Stimulated activated CD8-positive, alpha-beta memory T cell treated with anti-CD3 and anti-CD28 coated beads, Interleukin-4, amount 100 ng/mL, for 24 hours (primary cell): ENCODE data around the gene LAD1.

Experiments used
- DNase-seq: peaks from one replicate; pipeline ENCODE4 v3.0.0-alpha.2; 2020; ENCODE audit warnings: low read depth

LAD1 gene

GRCh38 chr1:201391651-201392511 lies 7.2 kb downstream of the LAD1 start:
- no peak for DNase-seq

DNA sequence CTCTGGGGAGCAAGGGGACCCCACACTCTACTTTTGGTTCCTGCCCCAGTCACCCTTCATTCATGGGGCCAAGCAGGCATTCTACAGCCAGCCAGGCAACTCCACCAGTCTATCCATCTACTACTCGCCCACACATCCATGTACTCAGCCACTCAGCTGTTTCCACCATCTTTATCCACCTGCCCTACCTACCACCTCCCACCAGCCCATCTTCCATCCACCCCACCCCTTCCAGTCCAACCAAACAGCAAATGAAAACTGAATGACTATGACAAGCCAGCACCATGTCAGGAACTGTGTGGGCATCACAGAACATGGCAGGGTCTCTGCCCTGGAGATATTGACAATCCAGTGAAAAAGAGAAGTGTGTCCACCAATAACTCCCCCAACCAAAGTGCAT lies 7.9 kb downstream of the LAD1 start:
- DNase-seq = no peak

DNA sequence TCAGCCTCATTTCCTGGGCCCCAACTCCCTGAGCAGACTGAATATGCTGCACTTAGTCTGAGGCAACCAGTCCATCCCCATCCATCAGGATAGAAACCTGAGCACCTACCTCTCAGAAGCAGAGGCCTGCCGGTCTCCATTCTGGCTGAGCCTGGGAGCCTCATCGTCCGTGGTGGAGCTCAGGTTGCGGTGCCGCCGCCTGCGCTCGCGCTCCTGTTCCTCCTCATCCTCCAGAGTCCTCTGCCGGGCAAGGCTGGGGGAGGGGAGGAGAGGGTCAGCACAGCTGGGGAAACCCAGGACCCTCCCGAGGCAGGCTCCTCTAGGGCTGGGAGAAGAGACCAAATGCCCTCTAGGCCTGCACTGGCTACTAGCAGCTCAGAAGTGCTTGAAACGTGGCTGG lies 10.1 kb downstream of the LAD1 start:
- DNase-seq = no peak

DNA sequence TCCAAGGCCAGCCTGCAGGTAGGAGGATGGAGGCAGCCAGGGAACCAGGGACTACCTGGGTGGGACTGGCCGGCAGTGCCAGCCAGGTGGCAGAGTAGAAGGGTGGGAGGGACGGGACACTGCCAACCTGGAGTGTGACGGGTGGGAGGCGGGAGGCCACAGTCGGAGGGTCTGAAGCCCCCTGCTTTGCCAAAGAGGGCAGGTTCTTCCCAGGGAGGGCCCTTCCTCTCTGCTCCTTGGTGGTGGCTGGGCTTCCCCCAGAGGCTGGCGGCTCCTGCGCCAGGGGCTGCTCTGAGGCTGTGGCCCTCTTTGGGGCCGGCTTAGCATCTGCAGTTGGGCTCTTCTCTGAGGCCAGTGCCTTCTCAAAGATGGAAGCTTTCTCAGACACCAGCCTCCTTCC lies 12.9 kb downstream of the LAD1 start:
- DNase-seq = no peak

- peak; percentile 16 for DNase-seq
Measured at GRCh38 chr1:201385299-201385891, 13.7 kb downstream of the LAD1 start.

GRCh38 chr1:201384406-201384782 lies 14.7 kb downstream of the LAD1 start:
- no peak for DNase-seq

DNA sequence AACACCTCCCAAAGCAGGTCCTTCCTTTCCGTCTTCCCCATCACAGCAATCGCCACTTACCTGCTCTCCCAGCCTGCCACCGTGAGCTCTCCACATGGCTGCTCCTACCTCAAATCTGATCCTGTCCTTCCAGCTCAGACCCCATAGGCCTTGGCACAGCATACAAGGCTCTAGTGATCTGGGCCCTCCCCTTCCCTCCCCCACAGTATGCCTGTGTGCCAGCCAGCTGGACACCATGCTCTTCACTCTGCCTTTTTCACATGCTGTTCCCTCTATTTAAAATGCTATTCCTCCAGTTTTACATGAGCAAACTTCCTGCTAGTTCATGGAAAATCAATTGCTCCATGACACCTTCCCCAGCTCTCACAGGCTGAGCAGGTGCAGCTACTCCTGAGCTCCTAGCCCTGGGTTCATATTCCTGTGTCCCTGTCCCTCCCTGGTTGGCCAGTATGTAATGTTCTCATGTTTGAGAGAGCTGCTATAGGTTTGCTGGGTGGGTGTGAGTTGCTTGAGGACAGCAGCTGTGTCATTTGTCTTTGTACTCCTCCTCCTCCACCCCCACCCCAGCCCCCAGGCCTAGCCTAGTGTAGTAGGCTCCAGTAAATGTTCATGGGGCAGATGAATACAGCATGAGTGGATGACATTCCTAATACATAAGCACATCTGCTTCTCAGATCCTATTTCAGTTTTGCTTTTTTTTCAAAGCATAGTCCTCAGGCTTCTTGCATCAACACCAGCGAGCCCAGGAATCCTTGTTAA lies 15.3 kb downstream of the LAD1 start:
- no peak for DNase-seq

- no peak for DNase-seq
Measured at GRCh38 chr1:201381130-201381529, 18.0 kb downstream of the LAD1 start.

GRCh38 chr1:201379733-201380242 lies 19.3 kb downstream of the LAD1 start:
- DNase-seq = no peak

DNA sequence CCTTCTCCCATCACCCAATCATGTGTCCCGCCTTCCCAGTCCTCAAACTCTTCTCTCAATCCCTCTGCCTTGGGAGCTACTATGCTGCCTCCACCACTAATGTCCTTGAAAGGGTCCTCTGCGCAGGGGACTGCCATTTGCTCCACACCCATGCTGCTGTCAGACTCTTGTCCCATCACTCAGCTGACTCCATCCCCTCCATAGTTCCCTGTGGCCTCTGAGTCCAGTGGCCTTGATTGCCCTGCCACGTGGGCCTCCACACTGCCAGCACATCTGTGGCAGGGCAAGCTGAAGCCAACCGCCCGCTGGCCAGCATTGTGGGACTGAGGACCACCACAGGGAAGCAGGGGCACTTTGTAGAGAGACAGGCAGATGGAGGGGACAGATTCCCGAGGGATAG lies 20.3 kb downstream of the LAD1 start:
- DNase-seq = no peak

DNA sequence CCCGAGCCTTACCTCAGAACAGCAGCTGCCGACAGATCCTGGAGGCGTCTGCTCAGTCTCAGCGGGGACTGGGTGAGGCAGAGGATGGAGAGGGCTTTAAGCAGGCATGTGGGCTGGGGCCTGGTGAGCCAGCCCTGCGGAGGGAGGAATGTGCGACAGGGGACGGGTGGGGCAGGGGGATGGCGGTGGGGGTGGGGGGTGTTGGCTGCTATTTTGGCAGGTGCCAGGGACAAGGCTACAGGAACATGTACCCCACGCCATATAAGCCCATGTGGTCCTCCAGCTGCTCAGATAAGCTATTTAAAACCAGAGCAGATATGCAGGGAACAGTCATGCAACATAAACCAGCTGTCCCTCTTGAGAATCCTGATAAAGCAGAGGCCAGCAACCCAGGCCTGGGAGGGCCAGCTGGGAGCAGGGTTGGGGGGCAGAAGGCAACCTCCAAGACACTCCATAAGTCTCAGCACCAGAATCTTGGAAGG lies 21.5 kb downstream of the LAD1 start, which contains the start of gene TNNT2:
TSS of gene TNNT2 (minus strand) at position 70 of the 482 bp plus-strand sequence. CDS start 4,426 bp downstream, outside the sequence.
- DNase-seq = no peak

DNA sequence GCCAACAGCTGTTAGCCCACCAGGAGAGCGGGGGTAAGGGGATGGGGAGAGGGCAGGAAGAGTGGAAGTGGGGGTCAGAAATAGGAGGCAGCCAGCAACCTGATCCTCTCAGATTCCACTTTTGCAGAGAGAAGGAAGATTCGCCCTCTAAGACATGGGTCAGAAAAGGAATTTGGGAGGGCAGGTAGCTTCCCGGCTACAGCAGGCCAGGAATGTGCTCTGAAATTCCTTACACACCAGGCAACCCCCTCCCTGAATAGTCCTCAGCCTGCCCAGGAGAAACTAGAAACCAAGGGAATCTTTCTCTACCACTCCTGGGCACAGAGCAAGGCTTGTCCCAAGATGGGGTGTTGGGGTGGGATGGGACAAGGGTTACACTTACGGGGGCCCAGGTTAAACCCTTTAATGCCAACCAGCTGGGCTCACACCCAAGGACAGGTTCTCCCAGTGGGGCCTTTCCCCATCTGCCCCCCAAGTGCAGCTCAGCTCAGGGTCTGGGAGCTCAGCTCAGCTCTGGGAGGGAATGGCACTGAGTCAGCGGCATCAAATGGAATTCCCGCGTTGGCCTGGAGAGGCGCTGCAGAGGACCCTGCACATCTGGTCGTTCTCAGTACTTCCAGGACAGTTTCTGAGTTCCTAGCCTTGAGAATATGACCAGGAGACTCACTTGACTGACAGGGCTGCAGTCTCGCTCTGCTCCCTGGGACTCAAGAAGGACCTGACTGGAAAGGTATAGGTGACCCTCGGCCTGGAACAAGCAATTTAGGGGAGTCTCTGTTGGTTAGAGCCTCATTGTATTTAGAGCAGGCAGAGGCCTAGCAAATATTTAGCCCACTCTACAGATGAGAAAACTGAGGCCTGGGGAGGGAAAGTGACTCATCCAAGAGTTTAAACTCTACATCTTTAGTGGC lies 22.4 kb downstream of the LAD1 start:
- no peak for DNase-seq

GRCh38 chr1:201376107-201376463 lies 23.0 kb downstream of the LAD1 start:
- no peak for DNase-seq

- DNase-seq = no peak
Measured at GRCh38 chr1:201375169-201375568, 24.0 kb downstream of the LAD1 start.

GRCh38 chr1:201374364-201374763 lies 24.8 kb downstream of the LAD1 start:
- DNase-seq = no peak

DNA sequence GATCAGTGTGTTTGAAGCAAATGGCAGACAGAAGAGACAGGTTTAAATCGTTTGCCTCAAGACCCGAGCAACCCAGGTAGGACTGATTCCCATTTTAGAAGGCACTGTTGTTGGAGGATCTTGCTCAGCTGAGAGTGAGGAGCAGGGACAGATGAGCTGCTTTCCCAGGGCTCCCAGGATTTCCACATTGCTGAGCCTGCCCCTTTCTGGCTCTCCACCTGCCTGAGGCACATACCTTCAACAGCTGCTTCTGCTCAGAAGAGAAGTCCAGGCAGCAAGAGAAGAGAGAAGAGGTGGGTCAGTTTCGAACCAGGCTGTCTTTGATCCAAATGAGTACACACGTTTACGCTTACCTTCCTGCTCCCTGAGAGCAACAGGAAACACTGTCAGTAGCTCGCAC lies 27.3 kb downstream of the LAD1 start:
- no peak for DNase-seq

- DNase-seq = no peak
Measured at GRCh38 chr1:201371276-201371675, 27.8 kb downstream of the LAD1 start.

GRCh38 chr1:201370500-201370899 lies 28.6 kb downstream of the LAD1 start:
- DNase-seq = no peak

DNA sequence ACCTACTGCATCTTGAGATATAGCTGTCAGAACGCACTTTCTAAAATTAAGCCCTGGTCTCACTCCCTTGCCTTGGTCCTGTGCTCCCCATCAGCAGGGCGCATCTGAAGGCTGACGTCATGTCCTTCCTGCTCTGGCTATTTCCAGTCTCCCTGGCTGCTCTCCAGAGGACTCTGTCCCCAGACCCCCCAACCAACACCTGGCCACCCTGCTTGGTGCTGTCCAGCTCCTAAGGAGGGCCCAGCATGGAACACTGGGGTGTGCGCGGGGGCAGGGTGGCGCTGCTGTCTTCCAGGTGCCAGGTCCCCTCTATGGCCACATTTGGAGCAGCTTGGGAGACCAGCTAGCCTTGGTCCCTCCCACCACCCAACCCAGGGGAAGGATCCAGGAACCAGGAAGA lies 29.9 kb downstream of the LAD1 start:
- no peak for DNase-seq

GRCh38 chr1:201366696-201367095 lies 32.4 kb downstream of the LAD1 start:
- DNase-seq = no peak

DNA sequence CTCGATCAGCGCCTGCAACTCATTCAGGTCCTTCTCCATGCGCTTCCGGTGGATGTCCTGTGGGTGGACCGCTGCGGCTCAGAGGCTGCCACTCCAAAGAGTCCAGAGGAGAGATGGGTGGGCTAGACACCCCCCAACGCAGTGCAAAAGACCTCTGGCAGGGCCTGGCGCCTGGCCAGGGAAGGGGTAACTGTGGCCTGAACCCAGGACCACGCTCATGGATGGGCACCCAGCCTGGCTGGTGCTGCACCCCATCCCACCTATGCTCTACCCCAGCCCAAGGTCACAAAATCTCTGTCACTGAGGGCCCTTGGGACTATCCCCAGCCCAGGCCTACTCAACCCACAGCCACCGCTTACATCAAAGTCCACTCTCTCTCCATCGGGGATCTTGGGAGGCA lies 33.9 kb downstream of the LAD1 start:
- no peak for DNase-seq

DNA sequence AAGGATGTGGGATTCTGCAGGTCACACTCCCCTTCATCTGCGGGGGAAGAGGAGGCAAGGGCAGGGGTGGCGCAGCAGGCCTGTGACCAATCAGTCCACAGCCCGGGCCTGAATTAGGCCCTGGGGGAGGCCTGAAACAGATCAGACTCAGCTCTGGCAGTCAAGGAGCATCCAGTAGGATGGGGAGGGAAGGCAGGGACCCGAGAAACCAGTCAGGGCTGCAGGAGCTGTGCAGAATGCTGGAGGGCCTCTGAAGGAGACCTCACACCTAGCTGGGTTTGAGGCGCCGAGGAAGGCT lies 34.4 kb downstream of the LAD1 start:
- DNase-seq = no peak
